ENCODE data around the gene BTBD18.

The BTBD18 gene

GRCh38 chr11:57793351-57794115 is 41.9 kb upstream of the BTBD18 start:
- H2BK12ac ChIP-seq (ENCODE audit: low read length in 2 of 2) = no peak overlapping the region
- no peak overlapping the region for H3K4me3 ChIP-seq (ENCODE audit: insufficient read depth in 1 of 2, low read depth in 1 of 2, low read length in 2 of 2)
- H3K27ac ChIP-seq (ENCODE audit: low read length, poor library complexity, severe bottlenecking) = peak overlapping the region; percentile 21
- no peak overlapping the region for H4K91ac ChIP-seq (ENCODE audit: low read length)
- H3K36me3 ChIP-seq (ENCODE audit: control insufficient read depth in 1 of 2, insufficient read depth in 2 of 2, low read depth in 1 of 2, low read length in 2 of 2) = peaks cover 24 to 48% of the 10 kb centered on the region in 2 experiments
- WGBS = 78% methylated on average over 7 of the region's 8 CpGs
- H3K79me1 ChIP-seq (replicated peaks; ENCODE audit: low read length, poor library complexity, severe bottlenecking) = peaks cover 7% of the 10 kb centered on the region
- H3K4ac ChIP-seq (ENCODE audit: low read depth in 1 of 2, low read length in 2 of 2) = no peak overlapping the region
- H3K14ac ChIP-seq (ENCODE audit: low read length in 2 of 2) = no peak overlapping the region
- H4K8ac ChIP-seq (ENCODE audit: low read length) = no peak overlapping the region
- H3K4me2 ChIP-seq (ENCODE audit: low read length, poor library complexity, severe bottlenecking) = no peak overlapping the region
- no peaks in the 10 kb centered on the region for H3K9me3 ChIP-seq (ENCODE audit: control insufficient read depth, low read length)
- no peak overlapping the region for H3K23ac ChIP-seq (ENCODE audit: low read length in 2 of 2)
- H3K9ac ChIP-seq (ENCODE audit: low read length) = no peak overlapping the region
- no peak overlapping the region for H2AK5ac ChIP-seq (ENCODE audit: low read length, severe bottlenecking)
- H2AFZ ChIP-seq (ENCODE audit: low read depth, low read length) = no peak overlapping the region
- peaks cover 10% of the 10 kb centered on the region for H3K4me1 ChIP-seq (ENCODE audit: control insufficient read depth, insufficient read depth, low read depth, low read length)
- no peak overlapping the region for H2BK120ac ChIP-seq (ENCODE audit: low read depth, low read length)
- no peak overlapping the region for H2BK15ac ChIP-seq (ENCODE audit: low read depth, poor library complexity, severe bottlenecking)
- DNase-seq = peak; percentile 8
- no peak overlapping the region for H2BK5ac ChIP-seq (ENCODE audit: low read depth, low read length, poor library complexity, severe bottlenecking)
- H3K27me3 ChIP-seq (ENCODE audit: control insufficient read depth in 1 of 2, insufficient read depth in 1 of 2, low read length in 2 of 2) = no peaks in the 10 kb centered on the region
- H3K18ac ChIP-seq (ENCODE audit: low read depth in 1 of 2, low read length in 2 of 2) = no peak overlapping the region

GRCh38 chr11:57792870-57793269 is 41.3 kb upstream of the BTBD18 start:
- Histone ChIP-seq H3K9me3 (ENCODE audit: control insufficient read depth, low read length) (no peaks in the 10 kb centered on the region), H3K27ac (ENCODE audit: low read length, poor library complexity, severe bottlenecking) (peak overlapping the region; percentile 66), H2AK5ac (ENCODE audit: low read length, severe bottlenecking) (no peak overlapping the region), H3K4me1 (ENCODE audit: control insufficient read depth, insufficient read depth, low read depth, low read length) (peaks cover 13% of the 10 kb centered on the region), H2BK5ac (ENCODE audit: low read depth, low read length, poor library complexity, severe bottlenecking) (no peak overlapping the region), H2BK120ac (ENCODE audit: low read depth, low read length) (no peak overlapping the region), H3K36me3 (ENCODE audit: control insufficient read depth in 1 of 2, insufficient read depth in 2 of 2, low read depth in 1 of 2, low read length in 2 of 2) (peaks cover 24 to 44% of the 10 kb centered on the region in 2 experiments), H2AFZ (ENCODE audit: low read depth, low read length) (no peak overlapping the region), H3K18ac (ENCODE audit: low read depth in 1 of 2, low read length in 2 of 2) (no peak overlapping the region), H3K14ac (ENCODE audit: low read length in 2 of 2) (no peak overlapping the region), H3K4me3 (ENCODE audit: insufficient read depth in 1 of 2, low read depth in 1 of 2, low read length in 2 of 2) (no peak overlapping the region), H4K8ac (ENCODE audit: low read length) (no peak overlapping the region), H3K4me2 (ENCODE audit: low read length, poor library complexity, severe bottlenecking) (no peak overlapping the region), H4K91ac (ENCODE audit: low read length) (no peak overlapping the region), H3K4ac (ENCODE audit: low read depth in 1 of 2, low read length in 2 of 2) (no peak overlapping the region), H2BK12ac (ENCODE audit: low read length in 2 of 2) (no peak overlapping the region), H3K9ac (ENCODE audit: low read length) (no peak overlapping the region), H2BK15ac (ENCODE audit: low read depth, poor library complexity, severe bottlenecking) (no peak overlapping the region), H3K79me1 (replicated peaks; ENCODE audit: low read length, poor library complexity, severe bottlenecking) (peaks cover 7% of the 10 kb centered on the region), H3K23ac (ENCODE audit: low read length in 2 of 2) (no peak overlapping the region), H3K27me3 (ENCODE audit: control insufficient read depth in 1 of 2, insufficient read depth in 1 of 2, low read length in 2 of 2) (no peaks in the 10 kb centered on the region)
- peak; percentile 33 for DNase-seq

- Histone ChIP-seq H3K27ac (ENCODE audit: low read length, poor library complexity, severe bottlenecking) (peak overlapping the region; percentile 15), H2AFZ (ENCODE audit: low read depth, low read length) (no peak overlapping the region), H2AK5ac (ENCODE audit: low read length, severe bottlenecking) (no peak overlapping the region), H3K27me3 (ENCODE audit: control insufficient read depth in 1 of 2, insufficient read depth in 1 of 2, low read length in 2 of 2) (no peaks in the 10 kb centered on the region), H2BK12ac (ENCODE audit: low read length in 2 of 2) (no peak overlapping the region), H2BK15ac (ENCODE audit: low read depth, poor library complexity, severe bottlenecking) (no peak overlapping the region), H3K9me3 (ENCODE audit: control insufficient read depth, low read length) (no peaks in the 10 kb centered on the region), H2BK120ac (ENCODE audit: low read depth, low read length) (no peak overlapping the region), H4K91ac (ENCODE audit: low read length) (no peak overlapping the region), H2BK5ac (ENCODE audit: low read depth, low read length, poor library complexity, severe bottlenecking) (no peak overlapping the region), H3K23ac (ENCODE audit: low read length in 2 of 2) (no peak overlapping the region), H3K4ac (ENCODE audit: low read depth in 1 of 2, low read length in 2 of 2) (no peak overlapping the region), H3K79me1 (replicated peaks; ENCODE audit: low read length, poor library complexity, severe bottlenecking) (peaks cover 7% of the 10 kb centered on the region), H3K14ac (ENCODE audit: low read length in 2 of 2) (no peak overlapping the region), H3K4me3 (ENCODE audit: insufficient read depth in 1 of 2, low read depth in 1 of 2, low read length in 2 of 2) (no peak overlapping the region), H4K8ac (ENCODE audit: low read length) (no peak overlapping the region), H3K4me1 (ENCODE audit: control insufficient read depth, insufficient read depth, low read depth, low read length) (peaks cover 13% of the 10 kb centered on the region), H3K36me3 (ENCODE audit: control insufficient read depth in 1 of 2, insufficient read depth in 2 of 2, low read depth in 1 of 2, low read length in 2 of 2) (peaks cover 24 to 44% of the 10 kb centered on the region in 2 experiments), H3K18ac (ENCODE audit: low read depth in 1 of 2, low read length in 2 of 2) (no peak overlapping the region), H3K9ac (ENCODE audit: low read length) (no peak overlapping the region), H3K4me2 (ENCODE audit: low read length, poor library complexity, severe bottlenecking) (no peak overlapping the region)
- WGBS = 100% methylated on average over 6 of the region's 7 CpGs
- peak; percentile 71 for DNase-seq
Observed at GRCh38 chr11:57792060-57792541, 40.5 kb upstream of the BTBD18 start.

GRCh38 chr11:57791321-57792059 is 39.9 kb upstream of the BTBD18 start:
- H4K91ac ChIP-seq (ENCODE audit: low read length) = no peak overlapping the region
- no peak overlapping the region for H3K27ac ChIP-seq (ENCODE audit: low read length, poor library complexity, severe bottlenecking)
- H2BK15ac ChIP-seq (ENCODE audit: low read depth, poor library complexity, severe bottlenecking) = no peak overlapping the region
- WGBS = 91% methylated on average over 22 of the region's 22 CpGs
- no peak overlapping the region for H3K14ac ChIP-seq (ENCODE audit: low read length in 2 of 2)
- H3K4ac ChIP-seq (ENCODE audit: low read depth in 1 of 2, low read length in 2 of 2) = no peak overlapping the region
- no peak overlapping the region for H2AK5ac ChIP-seq (ENCODE audit: low read length, severe bottlenecking)
- H3K23ac ChIP-seq (ENCODE audit: low read length in 2 of 2) = no peak overlapping the region
- no peak for DNase-seq
- H3K79me1 ChIP-seq (replicated peaks; ENCODE audit: low read length, poor library complexity, severe bottlenecking) = peaks cover 2% of the 10 kb centered on the region
- no peak overlapping the region for H3K4me2 ChIP-seq (ENCODE audit: low read length, poor library complexity, severe bottlenecking)
- H3K4me3 ChIP-seq (ENCODE audit: insufficient read depth in 1 of 2, low read depth in 1 of 2, low read length in 2 of 2) = no peak overlapping the region
- H3K18ac ChIP-seq (ENCODE audit: low read depth in 1 of 2, low read length in 2 of 2) = peak overlapping the region in 1 of 2 experiments; percentile 21
- no peak overlapping the region for H4K8ac ChIP-seq (ENCODE audit: low read length)
- H2BK5ac ChIP-seq (ENCODE audit: low read depth, low read length, poor library complexity, severe bottlenecking) = no peak overlapping the region
- H2BK12ac ChIP-seq (ENCODE audit: low read length in 2 of 2) = no peak overlapping the region
- H3K9ac ChIP-seq (ENCODE audit: low read length) = no peak overlapping the region
- no peaks in the 10 kb centered on the region for H3K9me3 ChIP-seq (ENCODE audit: control insufficient read depth, low read length)
- no peaks in the 10 kb centered on the region for H3K27me3 ChIP-seq (ENCODE audit: control insufficient read depth in 1 of 2, insufficient read depth in 1 of 2, low read length in 2 of 2)
- H2AFZ ChIP-seq (ENCODE audit: low read depth, low read length) = no peak overlapping the region
- H3K36me3 ChIP-seq (ENCODE audit: control insufficient read depth in 1 of 2, insufficient read depth in 2 of 2, low read depth in 1 of 2, low read length in 2 of 2) = peaks cover 19 to 39% of the 10 kb centered on the region in 2 experiments
- peaks cover 13% of the 10 kb centered on the region for H3K4me1 ChIP-seq (ENCODE audit: control insufficient read depth, insufficient read depth, low read depth, low read length)
- H2BK120ac ChIP-seq (ENCODE audit: low read depth, low read length) = no peak overlapping the region
